Ramos (cell line): ENCODE data around the gene CYP2C18.
"Not testable (repeated sequence)": the region's sequence is repeated elsewhere in the genome, so short reads cannot be mapped to it uniquely, and the experiment has no call there.

Experiments
- in situ Hi-C: fragments of 300-500 bp; cut with MboI; formaldehyde crosslinking; loops from one replicate; pipeline ENCODE4 v1.14.3; 2022; ENCODE audit warnings: low sequenced_read_pairs; ENCODE audit not compliant: unreplicated experiment

CYP2C18 gene

GRCh38 chr10:94738588-94738987, 55.1 kb downstream of the CYP2C18 start:
- in situ Hi-C loops: no loop called here

GRCh38 chr10:94747137-94747536, 63.6 kb downstream of the CYP2C18 start:
- in situ Hi-C loops: no loop called here

- in situ Hi-C loops: no loop called here
Measured at GRCh38 chr10:94747838-94748237, 64.3 kb downstream of the CYP2C18 start.

GRCh38 chr10:94757916-94758315, 74.4 kb downstream of the CYP2C18 start:
- in situ Hi-C loops: no loop called here

- in situ Hi-C loops: no loop called here
Measured at GRCh38 chr10:94760586-94761178, 77.2 kb downstream of the CYP2C18 start.

GRCh38 chr10:94762393-94762792, 78.9 kb downstream of the CYP2C18 start, which contains the start of gene CYP2C19:
TSS of gene CYP2C19 (plus strand) at chr10:94762681. CDS start at chr10:94762706, 25 bp downstream.
- in situ Hi-C loops: no loop called here

GRCh38 chr10:94775425-94775824, 91.9 kb downstream of the CYP2C18 start:
- in situ Hi-C loops: not testable (repeated sequence)

- in situ Hi-C loops: no loop called here
Measured at GRCh38 chr10:94777886-94778458, 94.4 kb downstream of the CYP2C18 start.

- in situ Hi-C loops: no loop called here
Measured at GRCh38 chr10:94780844-94781243, 97.3 kb downstream of the CYP2C18 start.

GRCh38 chr10:94784256-94784655, 100.7 kb downstream of the CYP2C18 start:
- in situ Hi-C loops: no loop called here

- in situ Hi-C loops: no loop called here
Measured at GRCh38 chr10:94785211-94785610, 101.7 kb downstream of the CYP2C18 start.
